H1 (cell line): ENCODE measurements around the gene KRTAP10-12. TPM values are rescaled to one million over a fixed set of nuclear protein-coding genes. Genes with fewer than 3 reads are reported as not detected.

Experiments used
- BCL11A ChIP-seq, 2 experiments: IDR thresholded peaks; one replicate each; pipeline ENCODE4 v1.6.1; 2011; ENCODE audit warnings: low read depth in 2 of 2, low read length in 2 of 2, mild to moderate bottlenecking in 2 of 2
- CBX8 ChIP-seq: fragments of 300-800, 300-1000 bp; sonication (generic); IDR thresholded peaks from 2 replicates; pipeline ENCODE4 v1.7.1; 2016; ENCODE audit warnings: low read depth, low read length, borderline replicate concordance
- CHD1 ChIP-seq: IDR thresholded peaks from 2 replicates; pipeline ENCODE4 v1.6.1; 2012; ENCODE audit warnings: low read depth, low read length, improper control_type of control experiment
- CHD2 ChIP-seq: IDR thresholded peaks from 2 replicates; pipeline ENCODE4 v1.6.1; 2012; ENCODE audit warnings: low read length, improper control_type of control experiment
- EZH2 ChIP-seq: fragments of 200-600 bp; sonication (generic); IDR thresholded peaks from 2 replicates; pipeline ENCODE4 v1.7.1; 2012; ENCODE audit warnings: low read depth, mild to moderate bottlenecking, moderate library complexity, low read length, inconsistent platforms; ENCODE audit not compliant: severe bottlenecking
- HDAC6 ChIP-seq: IDR thresholded peaks from one replicate; pipeline ENCODE4 v1.7.1; 2012; ENCODE audit warnings: low read depth, mild to moderate bottlenecking, inconsistent platforms, low read length, moderate library complexity
- RNF2 ChIP-seq: fragments of 200-900, 300-1000 bp; sonication (generic); IDR thresholded peaks from 2 replicates; pipeline ENCODE4 v1.7.1; 2016; ENCODE audit warnings: borderline replicate concordance, low read depth, mild to moderate bottlenecking, antibody characterized with exemption, low read length; ENCODE audit not compliant: poor library complexity, severe bottlenecking; ENCODE audit errors: missing control alignments
- RXRA ChIP-seq: IDR thresholded peaks from 2 replicates; pipeline ENCODE4 v1.6.1; 2011; ENCODE audit warnings: low read depth, mild to moderate bottlenecking, low read length, moderate library complexity; ENCODE audit not compliant: insufficient read depth
- SUZ12 ChIP-seq: fragments of 200-600 bp; sonication (generic); IDR thresholded peaks from 2 replicates; pipeline ENCODE4 v1.6.1; 2012; ENCODE audit warnings: mild to moderate bottlenecking, inconsistent platforms, low read length, moderate library complexity, mixed read lengths
- polyA plus RNA-seq, 7 experiments: library from polyadenylated mRNA; depleted of rRNA in 3 of 7; stranded (reverse) in 5 of 7; unstranded in 2 of 7; fragments of >200 nt in 5 of 7; fragments of 200-250 nt in 2 of 7; gene quantifications; 1 replicate in 5 of 7; 2 replicates in 1 of 7; 4 replicates in 1 of 7; pipeline versions ENCODE4 v1.2.1 to v1.2.3, GENCODE V29; 2011 to 2013; ENCODE audit warnings: missing spikeins in 2 of 7, mixed read lengths in 2 of 7
- total RNA-seq: library from RNA; stranded (reverse); fragmentation: NEBNext Ultra II Directional; extraction: Animal tissue kit (Norgen Biotek cat#: 25700); gene quantifications from 2 replicates; pipeline ENCODE4 v1.2.1, GENCODE V29; 2021
- TF ChIP-seq, protein P1 (sequence below): IDR thresholded peaks from 2 replicates; pipeline ENCODE4 v1.6.1; 2011; ENCODE audit warnings: low read depth, mild to moderate bottlenecking, low read length; ENCODE audit not compliant: insufficient read depth

The KRTAP10-12 gene
- total and polyA plus RNA-seq, 2 of the 8 experiments (the other 6 are each of a cell fraction or from before 2014, with no cell fraction given), result not detected

DNA sequence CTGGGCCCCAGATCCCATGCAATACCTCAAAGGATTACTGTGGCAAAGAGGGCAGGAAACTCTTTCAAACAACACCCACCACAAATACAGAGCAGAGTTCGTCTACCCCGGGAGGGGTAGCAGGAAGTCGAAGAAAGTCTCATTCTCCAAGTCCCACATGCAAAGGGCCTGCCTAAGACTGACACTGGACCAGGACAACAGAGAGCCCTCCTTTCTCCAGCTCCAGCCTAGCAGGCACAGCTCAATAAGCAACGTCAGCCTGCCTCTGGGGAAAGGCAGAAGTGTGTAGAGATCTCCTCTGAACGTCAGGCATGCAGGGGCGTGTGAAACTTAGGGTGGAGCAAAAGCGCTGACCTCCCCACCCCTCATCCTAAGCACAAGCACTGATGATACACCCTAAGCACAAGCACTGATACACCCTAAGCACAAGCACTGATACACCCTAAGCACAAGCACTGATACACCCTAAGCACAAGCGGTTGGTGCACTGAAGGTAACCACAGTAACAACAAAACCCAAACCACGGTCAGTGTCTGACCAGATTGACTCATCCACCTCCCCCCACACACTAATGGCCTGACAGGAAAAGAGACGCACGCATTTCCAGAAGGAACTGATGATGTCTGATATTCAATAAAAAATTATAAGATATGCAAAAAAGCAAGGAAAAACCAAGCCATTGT is 37.9 kb upstream of the KRTAP10-12 start (continued):
- TF ChIP-seq BCL11A (IDR thresholded peaks at IDR 0.05; ENCODE audit: low read depth in 2 of 2, low read length in 2 of 2), result no peak
- no peak for TF ChIP-seq RNF2
- TF ChIP-seq CHD2, result no peak
- TF ChIP-seq CBX8, result no peak
- TF ChIP-seq HDAC6, result no peak
- no peak for TF ChIP-seq CHD1
- TF ChIP-seq SUZ12, result no peak
- TF ChIP-seq RXRA, result no peak
- TF ChIP-seq EZH2, result no peak
- TF ChIP-seq, protein P1, sequence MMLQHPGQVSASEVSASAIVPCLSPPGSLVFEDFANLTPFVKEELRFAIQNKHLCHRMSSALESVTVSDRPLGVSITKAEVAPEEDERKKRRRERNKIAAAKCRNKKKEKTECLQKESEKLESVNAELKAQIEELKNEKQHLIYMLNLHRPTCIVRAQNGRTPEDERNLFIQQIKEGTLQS, result no peak
